ENCODE data around the gene KHDC4. TPM values are rescaled to one million over a fixed set of nuclear protein-coding genes. Genes with fewer than 3 reads are reported as not detected.

The KHDC4 gene
- total RNA-seq, 1 experiment from 2014 or later: 93.3 TPM

DNA sequence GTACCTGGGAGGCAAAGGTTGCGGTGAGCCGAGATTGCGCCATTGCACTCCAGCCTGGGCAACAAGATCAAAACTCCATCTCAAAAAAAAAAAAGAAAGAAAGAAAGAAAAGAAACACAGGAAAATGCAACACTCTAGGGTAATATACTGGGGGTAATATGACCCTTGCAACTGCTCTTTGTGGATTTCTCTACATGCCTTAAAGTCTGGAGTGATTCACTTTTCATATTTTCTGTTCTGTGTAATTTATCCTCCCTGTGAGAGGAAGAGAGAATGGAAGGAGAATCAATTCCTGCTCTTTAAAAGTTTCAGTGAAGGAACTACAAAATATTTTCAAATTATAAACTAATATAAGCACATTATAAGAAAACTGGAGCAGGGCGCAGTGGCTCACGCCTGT is 45.7 kb downstream of the KHDC4 start:
- no peaks in the 10 kb centered on the region for H3K9me3 ChIP-seq (ENCODE audit: low read depth, low read length, poor library complexity, severe bottlenecking)
- no peaks in the 10 kb centered on the region for H3K27me3 ChIP-seq (replicated peaks; ENCODE audit: insufficient read depth, low read depth, low read length, poor library complexity)
- no peak for DNase-seq (ENCODE audit: low spot score)
- ChIA-PET POLR2A (ENCODE audit: low non-redundant PET) (no interaction called here), CTCF (no interaction called here)
- TF ChIP-seq CTCF (conservative IDR thresholded peaks at IDR 0.05; ENCODE audit: low read depth, low read length): no peak
- TF ChIP-seq EZH2 (IDR thresholded peaks at IDR 0.05; ENCODE audit: borderline replicate concordance, low read depth, low read length, poor library complexity, severe bottlenecking): no peak
- H3K4me3 ChIP-seq (ENCODE audit: low read depth, low read length, poor library complexity, severe bottlenecking): no peak overlapping the region
- H3K36me3 ChIP-seq (ENCODE audit: insufficient read depth, low read length, poor library complexity, severe bottlenecking): no peaks in the 10 kb centered on the region
- BruUV-seq (replicated peaks): no TSS peak
- intact Hi-C loops (cut with micrococcal nuclease; ENCODE audit: unreplicated experiment): no loop called here
- H3K27ac ChIP-seq (ENCODE audit: low read depth, low read length, poor library complexity, severe bottlenecking): no peak overlapping the region
- H3K4me1 ChIP-seq (ENCODE audit: insufficient read depth, low read length, poor library complexity, severe bottlenecking): peaks cover 7% of the 10 kb centered on the region

DNA sequence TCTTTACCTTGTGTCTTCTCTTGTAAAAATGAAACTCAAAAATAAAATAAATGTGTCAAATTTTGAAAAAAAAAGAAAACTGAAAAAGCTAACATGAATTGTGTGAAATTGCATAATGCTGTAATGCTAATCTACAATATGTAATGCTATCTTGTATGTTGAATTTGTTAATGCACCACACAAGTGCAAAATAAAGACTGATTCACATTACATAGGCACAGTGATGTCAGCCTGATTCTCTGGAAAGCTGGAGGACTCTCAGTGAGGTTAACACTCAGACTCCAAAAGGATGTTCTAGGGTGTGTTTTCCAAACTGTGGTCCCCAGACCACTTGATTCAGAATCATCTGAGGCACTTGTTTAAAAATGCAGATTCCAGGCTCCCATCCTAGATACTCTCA is 49.2 kb downstream of the KHDC4 start:
- TF ChIP-seq CTCF (conservative IDR thresholded peaks at IDR 0.05; ENCODE audit: low read depth, low read length) (no peak), EZH2 (IDR thresholded peaks at IDR 0.05; ENCODE audit: borderline replicate concordance, low read depth, low read length, poor library complexity, severe bottlenecking) (no peak)
- Histone ChIP-seq H3K36me3 (ENCODE audit: insufficient read depth, low read length, poor library complexity, severe bottlenecking) (no peaks in the 10 kb centered on the region), H3K4me3 (ENCODE audit: low read depth, low read length, poor library complexity, severe bottlenecking) (no peak overlapping the region), H3K9me3 (ENCODE audit: low read depth, low read length, poor library complexity, severe bottlenecking) (no peaks in the 10 kb centered on the region), H3K4me1 (ENCODE audit: insufficient read depth, low read length, poor library complexity, severe bottlenecking) (no peaks in the 10 kb centered on the region), H3K27me3 (replicated peaks; ENCODE audit: insufficient read depth, low read depth, low read length, poor library complexity) (no peaks in the 10 kb centered on the region), H3K27ac (ENCODE audit: low read depth, low read length, poor library complexity, severe bottlenecking) (no peak overlapping the region)
- ChIA-PET CTCF (no interaction called here), POLR2A (ENCODE audit: low non-redundant PET) (no interaction called here)
- intact Hi-C loops (cut with micrococcal nuclease; ENCODE audit: unreplicated experiment): no loop called here
- BruUV-seq (replicated peaks): no TSS peak
- no peak for DNase-seq (ENCODE audit: low spot score)

- CTCF ChIA-PET: no interaction called here
- Histone ChIP-seq H3K27ac (ENCODE audit: low read depth, low read length, poor library complexity, severe bottlenecking) (no peak overlapping the region), H3K9me3 (ENCODE audit: low read depth, low read length, poor library complexity, severe bottlenecking) (no peaks in the 10 kb centered on the region), H3K27me3 (replicated peaks; ENCODE audit: insufficient read depth, low read depth, low read length, poor library complexity) (no peaks in the 10 kb centered on the region), H3K4me3 (ENCODE audit: low read depth, low read length, poor library complexity, severe bottlenecking) (no peak overlapping the region), H3K36me3 (ENCODE audit: insufficient read depth, low read length, poor library complexity, severe bottlenecking) (no peaks in the 10 kb centered on the region), H3K4me1 (ENCODE audit: insufficient read depth, low read length, poor library complexity, severe bottlenecking) (no peaks in the 10 kb centered on the region)
- POLR2A ChIA-PET (ENCODE audit: low non-redundant PET): no interaction called here
- no peak for TF ChIP-seq EZH2 (IDR thresholded peaks at IDR 0.05; ENCODE audit: borderline replicate concordance, low read depth, low read length, poor library complexity, severe bottlenecking)
- no peak for TF ChIP-seq CTCF (conservative IDR thresholded peaks at IDR 0.05; ENCODE audit: low read depth, low read length)
- no TSS peak for BruUV-seq (replicated peaks)
- intact Hi-C loops (cut with micrococcal nuclease; ENCODE audit: unreplicated experiment): no loop called here
- no peak for DNase-seq (ENCODE audit: low spot score)
These were observed 49.9 kb downstream of the KHDC4 start for GRCh38 chr1:155884031-155884960.
